ENCODE results near the gene EBP.
"Not testable (repeated sequence)": the region's sequence is repeated elsewhere in the genome, so short reads cannot be mapped to it uniquely, and the experiment has no call there.

EBP gene

GRCh38 chrX:48508400-48509244 is 13.0 kb upstream of the EBP start, which contains the start of gene PORCN:
Gene PORCN (plus strand): TSS chrX:48508992. CDS start chrX:48509821, 829 bp downstream.
- Mint-ChIP-seq H3K4me1 (peaks cover 13% of the 10 kb centered on the region), H3K36me3 (peaks cover 3% of the 10 kb centered on the region), H3K27ac (peak within 1 kb of the TSS; percentile 91), H3K27me3 (no peaks in the 10 kb centered on the region), H3K4me3 (peak within 1 kb of the TSS; percentile 95), H3K9me3 (no peaks in the 10 kb centered on the region)
- peak; percentile 42 to 55 for DNase-seq (ENCODE audit: low spot score in 2 of 2)
- ATAC-seq (ENCODE audit: low read depth): peak; percentile 87

- no peaks in the 10 kb centered on the region for H3K27me3 Mint-ChIP-seq
- H3K4me3 Mint-ChIP-seq: peak overlapping the region; percentile 95
- peaks cover 3% of the 10 kb centered on the region for H3K36me3 Mint-ChIP-seq
- H3K9me3 Mint-ChIP-seq: no peaks in the 10 kb centered on the region
- no peak for ATAC-seq (ENCODE audit: low read depth)
- peaks cover 13% of the 10 kb centered on the region for H3K4me1 Mint-ChIP-seq
- peak overlapping the region; percentile 91 for H3K27ac Mint-ChIP-seq
- DNase-seq (ENCODE audit: low spot score in 2 of 2): no peak
Measured at GRCh38 chrX:48509245-48509590, 12.4 kb upstream of the EBP start.

- Mint-ChIP-seq H3K4me1 (peaks cover 13% of the 10 kb centered on the region), H3K27ac (peak overlapping the region; percentile 91), H3K4me3 (peak overlapping the region; percentile 95), H3K27me3 (no peaks in the 10 kb centered on the region), H3K9me3 (no peaks in the 10 kb centered on the region), H3K36me3 (peaks cover 3% of the 10 kb centered on the region)
- DNase-seq (ENCODE audit: low spot score in 2 of 2) (no peak), ATAC-seq (ENCODE audit: low read depth) (no peak)
Measured at GRCh38 chrX:48509619-48510018, 12.0 kb upstream of the EBP start.

- no peak for ATAC-seq (ENCODE audit: low read depth)
- Mint-ChIP-seq H3K4me3 (no peak overlapping the region), H3K27ac (no peak overlapping the region), H3K4me1 (peaks cover 13% of the 10 kb centered on the region), H3K9me3 (no peaks in the 10 kb centered on the region), H3K27me3 (no peaks in the 10 kb centered on the region), H3K36me3 (peaks cover 8% of the 10 kb centered on the region)
- no peak for DNase-seq (ENCODE audit: low spot score in 2 of 2)
Measured at GRCh38 chrX:48511560-48511959, 10.0 kb upstream of the EBP start.

GRCh38 chrX:48512371-48512935 is 9.2 kb upstream of the EBP start:
- Mint-ChIP-seq H3K4me1 (peaks cover 13% of the 10 kb centered on the region), H3K36me3 (peaks cover 8% of the 10 kb centered on the region), H3K4me3 (no peak overlapping the region), H3K9me3 (no peaks in the 10 kb centered on the region), H3K27me3 (no peaks in the 10 kb centered on the region), H3K27ac (no peak overlapping the region)
- no peak for ATAC-seq (ENCODE audit: low read depth)
- DNase-seq (ENCODE audit: low spot score in 2 of 2): no peak

- Mint-ChIP-seq H3K9me3 (no peaks in the 10 kb centered on the region), H3K27me3 (no peaks in the 10 kb centered on the region), H3K27ac (no peak overlapping the region), H3K4me3 (no peak overlapping the region), H3K4me1 (peaks cover 11% of the 10 kb centered on the region), H3K36me3 (peaks cover 8% of the 10 kb centered on the region)
- ATAC-seq (ENCODE audit: low read depth) (no peak), DNase-seq (ENCODE audit: low spot score in 2 of 2) (no peak)
Measured at GRCh38 chrX:48513670-48514069, 7.9 kb upstream of the EBP start.

GRCh38 chrX:48514126-48514806 is 7.3 kb upstream of the EBP start:
- ATAC-seq (ENCODE audit: low read depth) (no peak), DNase-seq (ENCODE audit: low spot score in 2 of 2) (no peak)
- H3K9me3 Mint-ChIP-seq: no peaks in the 10 kb centered on the region
- no peak overlapping the region for H3K4me3 Mint-ChIP-seq
- H3K27ac Mint-ChIP-seq: no peak overlapping the region
- no peaks in the 10 kb centered on the region for H3K27me3 Mint-ChIP-seq
- H3K36me3 Mint-ChIP-seq: peaks cover 8% of the 10 kb centered on the region
- H3K4me1 Mint-ChIP-seq: peaks cover 10% of the 10 kb centered on the region

- Mint-ChIP-seq H3K27ac (no peak overlapping the region), H3K4me3 (no peak overlapping the region), H3K4me1 (peaks cover 5% of the 10 kb centered on the region)
Measured at GRCh38 chrX:48514868-48515460, 6.6 kb upstream of the EBP start.

GRCh38 chrX:48515842-48516241 is 5.8 kb upstream of the EBP start:
- Mint-ChIP-seq H3K4me1 (peaks cover 6% of the 10 kb centered on the region), H3K4me3 (no peak overlapping the region), H3K36me3 (peaks cover 6% of the 10 kb centered on the region), H3K27me3 (no peaks in the 10 kb centered on the region), H3K27ac (no peak overlapping the region), H3K9me3 (no peaks in the 10 kb centered on the region)
- ATAC-seq (ENCODE audit: low read depth): no peak
- DNase-seq (ENCODE audit: low spot score in 2 of 2): no peak

More at GRCh38 chrX:48514868-48515460, 6.6 kb upstream of the EBP start:
- no peak for ATAC-seq (ENCODE audit: low read depth)
- Mint-ChIP-seq H3K36me3 (peaks cover 8% of the 10 kb centered on the region), H3K9me3 (no peaks in the 10 kb centered on the region), H3K27me3 (no peaks in the 10 kb centered on the region)
- DNase-seq (ENCODE audit: low spot score in 2 of 2): no peak

GRCh38 chrX:48516285-48516684 is 5.3 kb upstream of the EBP start:
- H3K27ac Mint-ChIP-seq: no peak overlapping the region
- no peak for ATAC-seq (ENCODE audit: low read depth)
- H3K4me3 Mint-ChIP-seq: no peak overlapping the region
- no peak for DNase-seq (ENCODE audit: low spot score in 2 of 2)
- peaks cover 5% of the 10 kb centered on the region for H3K36me3 Mint-ChIP-seq
- H3K9me3 Mint-ChIP-seq: no peaks in the 10 kb centered on the region
- peaks cover 10% of the 10 kb centered on the region for H3K4me1 Mint-ChIP-seq
- H3K27me3 Mint-ChIP-seq: no peaks in the 10 kb centered on the region

GRCh38 chrX:48516987-48517386 is 4.6 kb upstream of the EBP start:
- ATAC-seq (ENCODE audit: low read depth) (no peak), DNase-seq (ENCODE audit: low spot score in 2 of 2) (no peak)
- no peaks in the 10 kb centered on the region for H3K9me3 Mint-ChIP-seq
- no peak overlapping the region for H3K4me3 Mint-ChIP-seq
- H3K4me1 Mint-ChIP-seq: peaks cover 10% of the 10 kb centered on the region
- no peak overlapping the region for H3K27ac Mint-ChIP-seq
- H3K27me3 Mint-ChIP-seq: no peaks in the 10 kb centered on the region
- peaks cover 5% of the 10 kb centered on the region for H3K36me3 Mint-ChIP-seq

GRCh38 chrX:48519481-48519880 is 2.1 kb upstream of the EBP start:
- peaks cover 11% of the 10 kb centered on the region for H3K4me1 Mint-ChIP-seq
- H3K27me3 Mint-ChIP-seq; H3K27ac Mint-ChIP-seq; ATAC-seq (ENCODE audit: low read depth); H3K9me3 Mint-ChIP-seq; H3K36me3 Mint-ChIP-seq; DNase-seq (ENCODE audit: low spot score in 2 of 2); H3K4me3 Mint-ChIP-seq: not testable (repeated sequence)

- DNase-seq (ENCODE audit: low spot score in 2 of 2) (no peak), ATAC-seq (ENCODE audit: low read depth) (no peak)
- no peaks in the 10 kb centered on the region for H3K9me3 Mint-ChIP-seq
- H3K36me3 Mint-ChIP-seq: peaks cover 3% of the 10 kb centered on the region
- H3K27ac Mint-ChIP-seq: peak overlapping the region; percentile 82
- no peaks in the 10 kb centered on the region for H3K27me3 Mint-ChIP-seq
- peak overlapping the region; percentile 86 for H3K4me3 Mint-ChIP-seq
- H3K4me1 Mint-ChIP-seq: peaks cover 11% of the 10 kb centered on the region
Measured at GRCh38 chrX:48520455-48520854, 1.2 kb upstream of the EBP start.

GRCh38 chrX:48520976-48521352 is 644 bp upstream of the EBP start:
- ATAC-seq (ENCODE audit: low read depth) (no peak), DNase-seq (ENCODE audit: low spot score in 2 of 2) (no peak)
- H3K4me3 Mint-ChIP-seq: peak overlapping the region; percentile 86
- no peaks in the 10 kb centered on the region for H3K9me3 Mint-ChIP-seq
- no peaks in the 10 kb centered on the region for H3K27me3 Mint-ChIP-seq
- peak overlapping the region; percentile 82 for H3K27ac Mint-ChIP-seq
- peaks cover 11% of the 10 kb centered on the region for H3K4me1 Mint-ChIP-seq
- peaks cover 2% of the 10 kb centered on the region for H3K36me3 Mint-ChIP-seq
